Erythroblast (primary cell): ENCODE measurements around the gene EDARADD.

Source experiments
- GATA1 ChIP-seq: IDR thresholded peaks from 2 replicates; pipeline ENCODE4 v1.6.1; 2011; ENCODE audit warnings: low read depth, mild to moderate bottlenecking, control low read depth, low read length, moderate library complexity
- POLR2A ChIP-seq: IDR thresholded peaks from 2 replicates; pipeline ENCODE4 v1.6.1; 2011; ENCODE audit warnings: mild to moderate bottlenecking, low read length

- TF ChIP-seq POLR2A (no peak), GATA1 (no peak)
Observed at GRCh38 chr1:236516929-236517704, 123.0 kb downstream of the EDARADD start.
